BLaER1 treated with 17β-estradiol and CSF1 and Interleukin-3, amounts not matched to agents 10 nM and 100 nM (cell line): ENCODE measurements around the gene CENPP.

Source experiments
- H3K27ac ChIP-seq, 11 experiments: shearing (Covaris generic); formaldehyde crosslinking; 2 replicates each; pipeline ENCODE4 v1.8.1; 2022
- H3K27me3 ChIP-seq, 11 experiments: shearing (Covaris generic); formaldehyde crosslinking; 2 replicates each; pipeline ENCODE4 v1.8.1; 2022
- H3K36me3 ChIP-seq, 11 experiments: shearing (Covaris generic); formaldehyde crosslinking; 2 replicates each; pipeline ENCODE4 v1.8.1; 2022
- H3K4me1 ChIP-seq, 10 experiments: shearing (Covaris generic); formaldehyde crosslinking; 2 replicates each; pipeline ENCODE4 v1.8.1; 2022
- H3K4me2 ChIP-seq, 11 experiments: shearing (Covaris generic); formaldehyde crosslinking; 2 replicates each; pipeline ENCODE4 v1.8.1; 2022
- H3K4me3 ChIP-seq, 10 experiments: shearing (Covaris generic); formaldehyde crosslinking; 2 replicates each; pipeline ENCODE4 v1.8.1; 2022
- H3K9ac ChIP-seq, 11 experiments: shearing (Covaris generic); formaldehyde crosslinking; 2 replicates each; pipeline ENCODE4 v1.8.1; 2022
- H3K9me3 ChIP-seq, 11 experiments: shearing (Covaris generic); formaldehyde crosslinking; replicated peaks in 1 of 11; 2 replicates each; pipeline ENCODE4 v1.8.1; 2022
- H4K20me1 ChIP-seq, 11 experiments: shearing (Covaris generic); formaldehyde crosslinking; 2 replicates each; pipeline ENCODE4 v1.8.1; 2022
- Cebpa-rat ChIP-seq, 11 experiments: shearing (Covaris generic); IDR thresholded peaks; 2 replicates each; pipeline ENCODE4 v1.8.1; 2022

CENPP gene

GRCh38 chr9:92432350-92432749 lies 106.6 kb downstream of the CENPP start:
- Histone ChIP-seq H3K4me1 (no peaks in the 10 kb centered on the region), H3K9me3 (0 out of 22 replicates have a peak, but pooled peaks cover 0 to 5% (median 0%) of the 10 kb centered on the region in 11 experiments), H3K4me3 (no peak overlapping the region), H3K9ac (no peak overlapping the region), H3K27ac (no peak overlapping the region), H4K20me1 (no peaks in the 10 kb centered on the region), H3K4me2 (no peak overlapping the region), H3K27me3 (no peaks in the 10 kb centered on the region), H3K36me3 (peaks cover 0 to 6% (median 0%) of the 10 kb centered on the region in 11 experiments; a peak in 1 of 22 replicates)
- TF ChIP-seq Cebpa-rat (IDR thresholded peaks at IDR 0.05): no peak

DNA sequence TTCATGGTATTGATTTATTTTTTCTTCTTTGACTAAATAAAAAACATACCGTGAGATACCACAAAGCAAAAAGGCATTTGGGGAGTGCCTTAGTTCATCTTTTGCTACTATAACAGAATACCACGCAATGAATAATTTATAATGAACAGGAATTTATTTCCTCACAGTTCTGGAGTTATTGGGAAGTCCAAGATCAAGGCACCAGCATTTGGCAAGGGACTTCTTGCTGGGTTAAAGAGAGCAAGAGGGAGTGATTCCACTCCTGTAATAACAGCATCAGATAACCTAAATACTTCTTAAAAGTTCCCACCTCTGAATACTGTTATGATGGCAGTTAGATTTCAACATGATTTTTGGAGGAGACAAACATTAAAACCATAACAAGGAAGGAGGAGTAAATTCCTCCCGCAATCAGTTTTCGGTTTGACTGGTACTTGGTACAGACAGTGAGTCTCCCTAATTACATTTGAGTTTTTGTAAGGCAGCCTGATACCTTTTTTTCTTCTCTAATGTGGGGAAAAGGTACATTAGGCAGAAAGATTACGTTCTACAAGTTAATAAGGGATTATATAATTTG lies 107.3 kb downstream of the CENPP start:
- Histone ChIP-seq H3K4me1 (no peaks in the 10 kb centered on the region), H3K27ac (no peak overlapping the region), H3K4me3 (no peak overlapping the region), H3K9ac (no peak overlapping the region), H3K36me3 (peaks cover 0 to 6% (median 0%) of the 10 kb centered on the region in 11 experiments; a peak in 1 of 22 replicates), H3K9me3 (0 out of 22 replicates have a peak, but pooled peaks cover 0 to 5% (median 0%) of the 10 kb centered on the region in 11 experiments), H3K4me2 (no peak overlapping the region), H4K20me1 (no peaks in the 10 kb centered on the region), H3K27me3 (no peaks in the 10 kb centered on the region)
- no peak for TF ChIP-seq Cebpa-rat (IDR thresholded peaks at IDR 0.05)

DNA sequence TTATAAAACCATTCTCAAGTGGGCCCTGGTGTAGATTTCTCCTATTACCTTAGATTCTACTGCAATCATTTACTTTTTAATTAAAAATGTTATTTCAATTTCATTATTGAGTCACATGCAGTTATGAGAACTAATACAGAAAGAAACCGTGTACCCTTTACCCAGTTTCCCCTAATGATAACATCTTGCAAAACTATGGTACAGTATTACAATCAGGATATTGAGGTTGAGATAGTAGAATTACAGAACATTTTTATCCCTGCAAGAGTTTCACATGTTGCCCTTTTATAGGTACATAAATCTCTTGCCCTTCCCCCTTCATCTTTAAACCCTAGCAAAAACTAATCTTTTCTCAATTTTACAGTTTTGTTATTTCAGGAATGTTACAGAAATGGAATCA lies 109.5 kb downstream of the CENPP start:
- no peak overlapping the region for H3K9ac ChIP-seq
- no peak overlapping the region for H3K4me3 ChIP-seq
- no peaks in the 10 kb centered on the region for H3K27me3 ChIP-seq
- peaks cover 0 to 6% (median 0%) of the 10 kb centered on the region in 11 experiments; a peak in 1 of 22 replicates for H3K36me3 ChIP-seq
- no peaks in the 10 kb centered on the region for H4K20me1 ChIP-seq
- H3K4me2 ChIP-seq: no peak overlapping the region
- 0 out of 20 replicates have a peak, but pooled peaks cover 0 to 3% (median 0%) of the 10 kb centered on the region in 10 experiments for H3K4me1 ChIP-seq
- H3K9me3 ChIP-seq: 0 out of 22 replicates have a peak, but pooled peaks cover 0 to 5% (median 0%) of the 10 kb centered on the region in 11 experiments
- no peak overlapping the region for H3K27ac ChIP-seq
- TF ChIP-seq Cebpa-rat (IDR thresholded peaks at IDR 0.05): no peak

DNA sequence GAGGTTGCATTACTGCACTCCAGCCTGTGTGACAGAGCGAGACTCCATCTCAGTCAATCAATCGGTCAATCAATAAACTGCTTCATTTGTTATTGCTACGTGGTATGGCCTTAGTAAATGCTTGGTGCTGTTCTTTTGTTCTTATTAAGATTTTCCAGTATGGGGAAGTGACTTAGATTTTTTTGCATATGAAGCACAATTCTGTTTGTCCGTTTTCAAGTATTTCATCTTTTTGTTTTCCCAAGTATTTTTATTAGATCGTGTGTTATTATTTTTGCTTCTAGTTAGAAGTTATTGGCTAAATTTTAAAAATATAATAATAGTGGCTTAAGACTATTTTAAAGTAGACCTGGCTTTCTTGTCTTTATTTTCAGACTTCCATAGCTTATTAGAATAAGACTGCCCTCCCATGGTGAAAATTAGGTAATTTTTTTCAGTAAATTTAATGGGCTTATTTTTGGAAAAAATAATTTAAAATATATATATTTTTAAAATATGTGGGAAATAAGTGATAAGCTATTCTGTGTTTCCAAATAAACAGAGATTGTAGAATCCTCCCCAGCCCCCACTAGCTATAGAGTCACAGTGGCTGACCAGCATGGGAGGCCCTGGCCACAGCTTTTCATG lies 113.3 kb downstream of the CENPP start:
- no peak for TF ChIP-seq Cebpa-rat (IDR thresholded peaks at IDR 0.05)
- H4K20me1 ChIP-seq: no peaks in the 10 kb centered on the region
- no peak overlapping the region for H3K4me2 ChIP-seq
- no peak overlapping the region for H3K9ac ChIP-seq
- H3K4me1 ChIP-seq: 0 out of 20 replicates have a peak, but pooled peaks cover 0 to 3% (median 0%) of the 10 kb centered on the region in 10 experiments
- H3K9me3 ChIP-seq: no peaks in the 10 kb centered on the region
- H3K4me3 ChIP-seq: no peak overlapping the region
- H3K27ac ChIP-seq: no peak overlapping the region
- no peaks in the 10 kb centered on the region for H3K27me3 ChIP-seq
- H3K36me3 ChIP-seq: no peaks in the 10 kb centered on the region

DNA sequence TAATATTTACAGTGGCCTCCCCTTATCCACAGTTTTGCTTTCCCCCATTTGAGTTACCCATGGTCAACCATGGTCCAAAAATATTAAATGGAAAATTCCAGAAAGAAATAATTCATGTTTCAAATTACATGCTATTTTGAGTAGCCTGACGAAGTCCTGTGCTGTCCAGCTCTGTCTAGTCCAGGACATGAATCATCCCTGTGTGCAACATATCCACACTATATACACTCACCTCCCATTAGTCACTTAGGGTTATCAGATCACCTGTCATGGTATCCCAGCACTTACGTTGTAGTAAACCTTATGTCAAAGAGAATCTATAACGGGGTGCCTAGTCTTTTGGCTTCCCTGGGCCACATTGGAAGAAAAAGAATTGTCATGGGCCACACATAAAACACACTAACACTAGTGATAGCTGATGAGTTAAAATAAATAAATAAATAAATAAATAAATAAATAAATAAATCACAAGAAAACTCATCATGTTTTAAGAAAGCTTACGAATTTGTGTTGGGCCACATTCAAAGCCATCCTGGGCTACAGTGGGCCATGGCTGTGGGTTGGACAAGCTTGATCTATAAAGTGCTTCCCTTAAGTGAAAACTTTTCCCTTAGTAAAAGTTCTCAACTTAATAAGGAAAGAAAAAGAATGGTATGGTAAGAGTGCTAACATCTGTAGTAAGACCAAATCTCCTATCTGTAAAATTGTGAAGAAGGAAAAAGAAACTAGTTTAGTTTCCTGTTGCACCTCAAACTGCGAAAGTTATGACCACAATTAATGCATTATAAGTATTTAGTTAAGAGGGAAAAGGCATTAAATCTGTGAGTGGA lies 114.4 kb downstream of the CENPP start:
- Histone ChIP-seq H3K36me3 (no peaks in the 10 kb centered on the region), H3K4me1 (peaks cover 0 to 8% (median 7%) of the 10 kb centered on the region in 10 experiments; a peak in 14 of 20 replicates), H4K20me1 (peaks cover 0 to 6% (median 0%) of the 10 kb centered on the region in 11 experiments; a peak in 1 of 22 replicates), H3K9ac (no peak overlapping the region), H3K27ac (no peak overlapping the region), H3K27me3 (no peaks in the 10 kb centered on the region), H3K4me3 (no peak overlapping the region), H3K4me2 (no peak overlapping the region), H3K9me3 (no peaks in the 10 kb centered on the region)
- TF ChIP-seq Cebpa-rat (IDR thresholded peaks at IDR 0.05): no peak

DNA sequence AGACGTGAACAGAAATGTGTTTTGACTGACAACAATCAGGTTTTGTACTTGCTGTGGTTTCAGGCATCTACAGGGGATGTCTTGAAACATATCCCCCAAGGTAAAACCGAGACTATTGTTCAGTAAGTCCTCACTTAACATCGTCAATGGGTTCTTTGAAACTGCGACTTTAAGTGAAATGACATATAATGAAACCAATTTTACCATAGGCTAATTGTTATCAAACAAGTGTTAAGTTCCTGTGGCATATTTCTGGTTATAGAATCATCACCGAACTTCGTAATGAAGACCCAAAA lies 114.9 kb downstream of the CENPP start:
- Histone ChIP-seq H3K4me1 (peaks cover 0 to 12% (median 9%) of the 10 kb centered on the region in 10 experiments; a peak in 14 of 20 replicates), H3K4me3 (no peak overlapping the region), H3K27ac (no peak overlapping the region), H3K27me3 (no peaks in the 10 kb centered on the region), H3K9me3 (no peaks in the 10 kb centered on the region), H3K36me3 (no peaks in the 10 kb centered on the region), H3K4me2 (no peak overlapping the region), H4K20me1 (peaks cover 0 to 6% (median 0%) of the 10 kb centered on the region in 11 experiments; a peak in 1 of 22 replicates), H3K9ac (no peak overlapping the region)
- no peak for TF ChIP-seq Cebpa-rat (IDR thresholded peaks at IDR 0.05)

- no peak for TF ChIP-seq Cebpa-rat (IDR thresholded peaks at IDR 0.05)
- Histone ChIP-seq H3K27ac (no peak overlapping the region), H3K9ac (no peak overlapping the region), H3K4me3 (no peak overlapping the region), H4K20me1 (peaks cover 0 to 6% (median 0%) of the 10 kb centered on the region in 11 experiments; a peak in 1 of 22 replicates), H3K27me3 (no peaks in the 10 kb centered on the region), H3K36me3 (peaks cover 0 to 4% (median 0%) of the 10 kb centered on the region in 11 experiments; a peak in 2 of 22 replicates), H3K4me2 (peak overlapping the region in 8 of 11 experiments; percentile 23 to 62 (median 49); a peak in 15 of 22 replicates), H3K4me1 (peaks cover 0 to 12% (median 9%) of the 10 kb centered on the region in 10 experiments; a peak in 14 of 20 replicates), H3K9me3 (peaks cover 0 to 11% (median 5%) of the 10 kb centered on the region in 11 experiments; a peak in 11 of 22 replicates)
These were observed 119.1 kb downstream of the CENPP start for GRCh38 chr9:92444841-92445240.

DNA sequence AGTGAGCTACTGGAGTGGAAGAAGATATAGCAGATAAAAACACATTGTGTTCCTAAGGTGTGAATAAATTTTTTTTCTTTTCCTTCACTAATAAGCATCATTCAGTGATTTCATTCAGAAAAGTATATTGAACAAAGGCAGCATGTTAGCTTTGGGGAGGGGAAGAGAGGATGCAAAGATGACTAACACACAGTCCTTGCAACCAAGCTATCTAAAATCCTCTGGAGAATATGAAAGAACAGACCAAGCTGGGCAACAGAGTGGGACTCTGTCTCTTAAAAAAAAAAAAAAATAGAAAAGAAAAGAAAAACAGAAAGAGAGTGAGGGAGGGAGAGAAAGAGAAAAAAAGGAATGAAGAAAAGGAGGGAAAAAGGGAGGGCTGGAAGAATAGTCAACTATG lies 120.8 kb downstream of the CENPP start:
- Histone ChIP-seq H3K36me3 (peaks cover 0 to 4% (median 0%) of the 10 kb centered on the region in 11 experiments; a peak in 2 of 22 replicates), H3K27me3 (no peaks in the 10 kb centered on the region), H3K4me2 (no peak overlapping the region), H3K9me3 (peaks cover 0 to 11% (median 6%) of the 10 kb centered on the region in 11 experiments; a peak in 11 of 22 replicates), H3K27ac (no peak overlapping the region), H3K9ac (no peak overlapping the region), H3K4me1 (peaks cover 0 to 12% (median 9%) of the 10 kb centered on the region in 10 experiments; a peak in 14 of 20 replicates), H4K20me1 (peaks cover 0 to 6% (median 0%) of the 10 kb centered on the region in 11 experiments; a peak in 1 of 22 replicates), H3K4me3 (no peak overlapping the region)
- no peak for TF ChIP-seq Cebpa-rat (IDR thresholded peaks at IDR 0.05)

DNA sequence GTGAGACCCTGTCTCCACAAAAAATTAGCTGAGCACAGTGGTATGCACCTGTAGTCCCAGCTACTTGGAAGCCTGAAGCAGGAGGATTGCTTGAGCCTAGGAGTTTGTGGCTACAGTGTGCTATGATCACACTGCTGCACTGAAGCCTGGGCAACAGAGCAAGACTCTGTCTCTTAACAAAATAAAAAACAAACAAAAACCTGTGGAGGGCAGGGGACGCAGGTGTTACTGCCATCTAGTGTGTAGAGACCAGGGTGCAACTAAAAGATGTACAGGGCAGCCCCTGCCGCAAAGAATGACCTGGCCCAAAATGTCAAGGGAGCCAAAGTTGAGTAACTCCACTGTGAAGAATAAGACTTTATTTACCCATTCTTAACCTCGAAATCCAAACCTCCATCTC lies 129.5 kb downstream of the CENPP start:
- H3K4me2 ChIP-seq: no peak overlapping the region
- no peaks in the 10 kb centered on the region for H3K4me1 ChIP-seq
- no peak for TF ChIP-seq Cebpa-rat (IDR thresholded peaks at IDR 0.05)
- H4K20me1 ChIP-seq: no peaks in the 10 kb centered on the region
- no peak overlapping the region for H3K9ac ChIP-seq
- H3K27ac ChIP-seq: no peak overlapping the region
- H3K4me3 ChIP-seq: no peak overlapping the region
- H3K36me3 ChIP-seq: no peaks in the 10 kb centered on the region
- H3K27me3 ChIP-seq: no peaks in the 10 kb centered on the region
- H3K9me3 ChIP-seq: no peaks in the 10 kb centered on the region
